ENCODE measurements around the gene ZNF644.
"Not testable (repeated sequence)": the region's sequence is repeated elsewhere in the genome, so short reads cannot be mapped to it uniquely, and the experiment has no call there.

The ZNF644 gene

GRCh38 chr1:91021686-91022517 lies at the start of gene ZNF644:
TSS of gene ZNF644 (minus strand) at chr1:91022035. CDS start at chr1:90982353, 39,682 bp downstream.
- in situ Hi-C loops (cut with MboI; ENCODE audit: low sequenced_read_pairs), result no loop called here

- in situ Hi-C loops (cut with MboI; ENCODE audit: low sequenced_read_pairs), result no loop called here
These were observed 48.5 kb upstream of the ZNF644 start for GRCh38 chr1:91070298-91070697.

GRCh38 chr1:91066538-91066937 lies 44.7 kb upstream of the ZNF644 start:
- in situ Hi-C loops (cut with MboI; ENCODE audit: low sequenced_read_pairs), result no loop called here

- in situ Hi-C loops (cut with MboI; ENCODE audit: low sequenced_read_pairs), result no loop called here
These were observed 43.5 kb upstream of the ZNF644 start for GRCh38 chr1:91065337-91065736.

GRCh38 chr1:91063403-91063802 lies 41.6 kb upstream of the ZNF644 start:
- in situ Hi-C loops (cut with MboI; ENCODE audit: low sequenced_read_pairs), result not testable (repeated sequence)

GRCh38 chr1:91059157-91059556 lies 37.3 kb upstream of the ZNF644 start:
- in situ Hi-C loops (cut with MboI; ENCODE audit: low sequenced_read_pairs), result no loop called here

GRCh38 chr1:91057784-91058183 lies 35.9 kb upstream of the ZNF644 start:
- in situ Hi-C loops (cut with MboI; ENCODE audit: low sequenced_read_pairs), result no loop called here

GRCh38 chr1:91054780-91055481 lies 33.1 kb upstream of the ZNF644 start:
- in situ Hi-C loops (cut with MboI; ENCODE audit: low sequenced_read_pairs), result no loop called here

- in situ Hi-C loops (cut with MboI; ENCODE audit: low sequenced_read_pairs), result no loop called here
These were observed 31.8 kb upstream of the ZNF644 start for GRCh38 chr1:91053630-91054029.

GRCh38 chr1:91049551-91049950 lies 27.7 kb upstream of the ZNF644 start:
- in situ Hi-C loops (cut with MboI; ENCODE audit: low sequenced_read_pairs), result not testable (repeated sequence)

GRCh38 chr1:91046766-91047165 lies 24.9 kb upstream of the ZNF644 start:
- in situ Hi-C loops (cut with MboI; ENCODE audit: low sequenced_read_pairs), result no loop called here

GRCh38 chr1:91045284-91045683 lies 23.4 kb upstream of the ZNF644 start:
- in situ Hi-C loops (cut with MboI; ENCODE audit: low sequenced_read_pairs), result no loop called here

GRCh38 chr1:91044776-91045175 lies 22.9 kb upstream of the ZNF644 start:
- in situ Hi-C loops (cut with MboI; ENCODE audit: low sequenced_read_pairs), result not testable (repeated sequence)

- in situ Hi-C loops (cut with MboI; ENCODE audit: low sequenced_read_pairs), result not testable (repeated sequence)
These were observed 20.5 kb upstream of the ZNF644 start for GRCh38 chr1:91042372-91042771.

- in situ Hi-C loops (cut with MboI; ENCODE audit: low sequenced_read_pairs), result no loop called here
These were observed 16.7 kb upstream of the ZNF644 start for GRCh38 chr1:91038582-91038981.

GRCh38 chr1:91036894-91037829 lies 15.3 kb upstream of the ZNF644 start:
- in situ Hi-C loops (cut with MboI; ENCODE audit: low sequenced_read_pairs), result no loop called here

GRCh38 chr1:91032349-91032748 lies 10.5 kb upstream of the ZNF644 start:
- in situ Hi-C loops (cut with MboI; ENCODE audit: low sequenced_read_pairs), result no loop called here

GRCh38 chr1:91031081-91031480 lies 9.2 kb upstream of the ZNF644 start:
- in situ Hi-C loops (cut with MboI; ENCODE audit: low sequenced_read_pairs), result no loop called here

- in situ Hi-C loops (cut with MboI; ENCODE audit: low sequenced_read_pairs), result no loop called here
These were observed 4.9 kb upstream of the ZNF644 start for GRCh38 chr1:91026777-91027176.

GRCh38 chr1:91026320-91026719 lies 4.5 kb upstream of the ZNF644 start:
- in situ Hi-C loops (cut with MboI; ENCODE audit: low sequenced_read_pairs), result no loop called here

- in situ Hi-C loops (cut with MboI; ENCODE audit: low sequenced_read_pairs), result no loop called here
These were observed 2.8 kb upstream of the ZNF644 start for GRCh38 chr1:91024481-91025119.

All from HL-60/S4 (cell line).